ENCODE data around the gene POLN. TPM values are rescaled to one million over a fixed set of nuclear protein-coding genes. Genes with fewer than 3 reads are reported as not detected.

The POLN gene
- polyA plus RNA-seq, 2 of the 4 experiments (the other 2 are of a cell fraction) = 2.4 to 2.9 TPM

- no peak overlapping the region for H3K4me3 ChIP-seq
- 82% methylated on average over 6 of the region's 15 CpGs for WGBS (ENCODE audit: missing lambda C conversion rate)
- ATAC-seq = no peak
Measured at GRCh38 chr4:2066011-2066551, 175.8 kb downstream of the POLN start.

GRCh38 chr4:2065106-2065930 lies 176.6 kb downstream of the POLN start:
- Histone ChIP-seq H3K4me2 (no peak overlapping the region), H3K9me3 (no peaks in the 10 kb centered on the region), H3K4me3 (no peak overlapping the region), H3K4me1 (peaks cover 8% of the 10 kb centered on the region; the same call in 1 of the 3 replicates), H3K27ac (no peak overlapping the region)
- 90% methylated on average over 13 of the region's 24 CpGs for WGBS (ENCODE audit: missing lambda C conversion rate)
- CTCF ChIA-PET = no interaction called here
- ATAC-seq (no peak), FAIRE-seq (no peak), DNase-seq (ENCODE audit: low read depth in 1 of 2, low spot score in 1 of 2) (no peak)
- POLR2A ChIA-PET = no interaction called here
- TF ChIP-seq CBX8 (IDR thresholded peaks at IDR 0.05) (no peak), MAFK (IDR thresholded peaks at IDR 0.05; ENCODE audit: partially characterized antibody) (no peak), E2F6 (IDR thresholded peaks at IDR 0.05; ENCODE audit: borderline replicate concordance, low read depth) (no peak), HOXB13 (CRISPR knock-in tag; IDR thresholded peaks at IDR 0.05; ENCODE audit: low read depth) (no peak), MAX (IDR thresholded peaks at IDR 0.05) (no peak), CTCF (IDR thresholded peaks at IDR 0.05) (no peak), REST (IDR thresholded peaks at IDR 0.05) (no peak), RAD21 (conservative IDR thresholded peaks at IDR 0.05 in 1 of 2, IDR thresholded peaks at IDR 0.05 in 1 of 2) (no peak), POLR2AphosphoS2 (conservative IDR thresholded peaks at IDR 0.05; ENCODE audit: low read length) (no peak), FOXS1 (CRISPR knock-in tag; IDR thresholded peaks at IDR 0.05) (no peak), JUN (IDR thresholded peaks at IDR 0.05) (no peak)

More at GRCh38 chr4:2066011-2066551, 175.8 kb downstream of the POLN start:
- ChIA-PET CTCF (interaction anchor here (1.6 kb wide), 1 partner anchor 16 kb away, joined by 3 read pairs; no protein-coding TSS in a partner anchor), POLR2A (no interaction called here)
- no peak overlapping the region for H3K4me2 ChIP-seq
- FAIRE-seq (no peak), DNase-seq (ENCODE audit: low read depth in 1 of 2, low spot score in 1 of 2) (no peak)
- no peak overlapping the region for H3K27ac ChIP-seq
- peaks cover under 1% of the 10 kb centered on the region; the same call in 1 of the 3 replicates for H3K4me1 ChIP-seq
- no peaks in the 10 kb centered on the region for H3K9me3 ChIP-seq
- TF ChIP-seq JUN (IDR thresholded peaks at IDR 0.05) (no peak), HOXB13 (CRISPR knock-in tag; IDR thresholded peaks at IDR 0.05; ENCODE audit: low read depth) (no peak), TFCP2L1 (CRISPR knock-in tag; IDR thresholded peaks at IDR 0.05) (no peak), REST (IDR thresholded peaks at IDR 0.05) (no peak), CBX8 (IDR thresholded peaks at IDR 0.05) (no peak), ELK1 (IDR thresholded peaks at IDR 0.05; ENCODE audit: low read depth, low read length) (no peak), FOXS1 (CRISPR knock-in tag; IDR thresholded peaks at IDR 0.05) (no peak), MAX (IDR thresholded peaks at IDR 0.05) (no peak), RNF2 (IDR thresholded peaks at IDR 0.05; ENCODE audit: borderline replicate concordance, low read depth) (no peak), JUNB (IDR thresholded peaks at IDR 0.05) (no peak)
